ENCODE data around the gene RABGEF1.
"Not testable (repeated sequence)": the region's sequence is repeated elsewhere in the genome, so short reads cannot be mapped to it uniquely, and the experiment has no call there.

DNA sequence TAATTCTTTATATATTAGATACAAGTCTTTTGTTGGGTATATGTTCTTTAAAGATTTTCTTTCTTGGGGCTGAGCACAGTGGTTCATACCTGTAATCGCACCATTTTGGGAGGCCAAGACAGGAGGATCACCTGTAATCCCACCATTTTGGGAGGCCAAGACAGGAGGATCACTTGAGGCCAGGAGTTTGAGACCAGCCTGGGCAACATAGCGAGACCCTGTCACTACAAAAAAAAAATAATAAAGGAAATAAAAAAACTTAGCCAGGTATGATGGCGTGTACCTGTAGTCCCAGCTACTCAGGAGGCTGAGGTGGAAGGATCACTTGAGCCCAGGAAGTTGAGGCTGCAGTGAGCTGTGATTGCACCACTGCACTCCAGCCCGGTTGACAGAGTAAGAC, 29.8 kb upstream of the RABGEF1 start:
- TF ChIP-seq POLR2A (IDR thresholded peaks at IDR 0.05): not testable (repeated sequence)
- TF ChIP-seq, protein P1, sequence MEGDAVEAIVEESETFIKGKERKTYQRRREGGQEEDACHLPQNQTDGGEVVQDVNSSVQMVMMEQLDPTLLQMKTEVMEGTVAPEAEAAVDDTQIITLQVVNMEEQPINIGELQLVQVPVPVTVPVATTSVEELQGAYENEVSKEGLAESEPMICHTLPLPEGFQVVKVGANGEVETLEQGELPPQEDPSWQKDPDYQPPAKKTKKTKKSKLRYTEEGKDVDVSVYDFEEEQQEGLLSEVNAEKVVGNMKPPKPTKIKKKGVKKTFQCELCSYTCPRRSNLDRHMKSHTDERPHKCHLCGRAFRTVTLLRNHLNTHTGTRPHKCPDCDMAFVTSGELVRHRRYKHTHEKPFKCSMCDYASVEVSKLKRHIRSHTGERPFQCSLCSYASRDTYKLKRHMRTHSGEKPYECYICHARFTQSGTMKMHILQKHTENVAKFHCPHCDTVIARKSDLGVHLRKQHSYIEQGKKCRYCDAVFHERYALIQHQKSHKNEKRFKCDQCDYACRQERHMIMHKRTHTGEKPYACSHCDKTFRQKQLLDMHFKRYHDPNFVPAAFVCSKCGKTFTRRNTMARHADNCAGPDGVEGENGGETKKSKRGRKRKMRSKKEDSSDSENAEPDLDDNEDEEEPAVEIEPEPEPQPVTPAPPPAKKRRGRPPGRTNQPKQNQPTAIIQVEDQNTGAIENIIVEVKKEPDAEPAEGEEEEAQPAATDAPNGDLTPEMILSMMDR (IDR thresholded peaks at IDR 0.05): not testable (repeated sequence)
